ENCODE results near the gene PAWR.
"Not testable (repeated sequence)": the region's sequence is repeated elsewhere in the genome, so short reads cannot be mapped to it uniquely, and the experiment has no call there.

PAWR gene

GRCh38 chr12:79566452-79567174 lies 124.2 kb downstream of the PAWR start:
- Histone ChIP-seq H3K9me3 (ENCODE audit: control insufficient read depth, insufficient read depth, low read length) (peaks cover 13% of the 10 kb centered on the region; the same call in 1 of the 2 replicates), H3K36me3 (ENCODE audit: insufficient read depth, low read length) (peaks cover 13% of the 10 kb centered on the region), H3K4me1 (ENCODE audit: insufficient read depth, low read length) (no peaks in the 10 kb centered on the region), H3K9ac (ENCODE audit: low read depth, low read length) (no peak overlapping the region)

GRCh38 chr12:79564727-79565350 lies 125.9 kb downstream of the PAWR start:
- H3K9ac ChIP-seq (ENCODE audit: low read depth, low read length); H3K4me1 ChIP-seq (ENCODE audit: insufficient read depth, low read length): not testable (repeated sequence)
- H3K36me3 ChIP-seq (ENCODE audit: insufficient read depth, low read length): peaks cover 15% of the 10 kb centered on the region
- H3K9me3 ChIP-seq (ENCODE audit: control insufficient read depth, insufficient read depth, low read length): peaks cover 18% of the 10 kb centered on the region

- Histone ChIP-seq H3K4me1 (ENCODE audit: insufficient read depth, low read length) (peaks cover 2% of the 10 kb centered on the region), H3K9ac (ENCODE audit: low read depth, low read length) (no peak overlapping the region), H3K36me3 (ENCODE audit: insufficient read depth, low read length) (peaks cover 15% of the 10 kb centered on the region), H3K9me3 (ENCODE audit: control insufficient read depth, insufficient read depth, low read length) (peaks cover 18% of the 10 kb centered on the region)
Measured at GRCh38 chr12:79563021-79563740, 127.6 kb downstream of the PAWR start.

GRCh38 chr12:79561401-79562132 lies 129.2 kb downstream of the PAWR start:
- peaks cover 14% of the 10 kb centered on the region for H3K4me1 ChIP-seq (ENCODE audit: insufficient read depth, low read length)
- peaks cover 15% of the 10 kb centered on the region for H3K36me3 ChIP-seq (ENCODE audit: insufficient read depth, low read length)
- peaks cover 18% of the 10 kb centered on the region for H3K9me3 ChIP-seq (ENCODE audit: control insufficient read depth, insufficient read depth, low read length)
- H3K9ac ChIP-seq (ENCODE audit: low read depth, low read length): no peak overlapping the region

- Histone ChIP-seq H3K9me3 (ENCODE audit: control insufficient read depth, insufficient read depth, low read length) (peaks cover 18% of the 10 kb centered on the region), H3K9ac (ENCODE audit: low read depth, low read length) (no peak overlapping the region), H3K4me1 (ENCODE audit: insufficient read depth, low read length) (peaks cover 14% of the 10 kb centered on the region), H3K36me3 (ENCODE audit: insufficient read depth, low read length) (peaks cover 13% of the 10 kb centered on the region)
Measured at GRCh38 chr12:79560225-79560889, 130.4 kb downstream of the PAWR start.

- peaks cover 12% of the 10 kb centered on the region for H3K36me3 ChIP-seq (ENCODE audit: insufficient read depth, low read length)
- peaks cover 14% of the 10 kb centered on the region for H3K4me1 ChIP-seq (ENCODE audit: insufficient read depth, low read length)
- H3K9ac ChIP-seq (ENCODE audit: low read depth, low read length): no peak overlapping the region
- peaks cover 18% of the 10 kb centered on the region for H3K9me3 ChIP-seq (ENCODE audit: control insufficient read depth, insufficient read depth, low read length)
Measured at GRCh38 chr12:79559591-79559990, 131.2 kb downstream of the PAWR start.

GRCh38 chr12:79558924-79559469 lies 131.8 kb downstream of the PAWR start:
- Histone ChIP-seq H3K9me3 (ENCODE audit: control insufficient read depth, insufficient read depth, low read length) (peaks cover 16% of the 10 kb centered on the region), H3K9ac (ENCODE audit: low read depth, low read length) (no peak overlapping the region), H3K36me3 (ENCODE audit: insufficient read depth, low read length) (peaks cover 10% of the 10 kb centered on the region), H3K4me1 (ENCODE audit: insufficient read depth, low read length) (peaks cover 14% of the 10 kb centered on the region)

- H3K36me3 ChIP-seq (ENCODE audit: insufficient read depth, low read length): peaks cover 10% of the 10 kb centered on the region
- peaks cover 8% of the 10 kb centered on the region; the same call in 1 of the 2 replicates for H3K9me3 ChIP-seq (ENCODE audit: control insufficient read depth, insufficient read depth, low read length)
- H3K4me1 ChIP-seq (ENCODE audit: insufficient read depth, low read length): peaks cover 14% of the 10 kb centered on the region
- no peak overlapping the region for H3K9ac ChIP-seq (ENCODE audit: low read depth, low read length)
Measured at GRCh38 chr12:79557690-79558315, 133.0 kb downstream of the PAWR start.

- H3K9me3 ChIP-seq (ENCODE audit: control insufficient read depth, insufficient read depth, low read length): no peaks in the 10 kb centered on the region; the same call in 1 of the 2 replicates
Measured at GRCh38 chr12:79555028-79555925, 135.5 kb downstream of the PAWR start.

GRCh38 chr12:79553863-79554574 lies 136.7 kb downstream of the PAWR start:
- no peaks in the 10 kb centered on the region; the same call in 1 of the 2 replicates for H3K9me3 ChIP-seq (ENCODE audit: control insufficient read depth, insufficient read depth, low read length)
- H3K4me1 ChIP-seq (ENCODE audit: insufficient read depth, low read length): peaks cover 14% of the 10 kb centered on the region
- H3K9ac ChIP-seq (ENCODE audit: low read depth, low read length): no peak overlapping the region
- H3K36me3 ChIP-seq (ENCODE audit: insufficient read depth, low read length): peaks cover 9% of the 10 kb centered on the region

More at GRCh38 chr12:79555028-79555925, 135.5 kb downstream of the PAWR start:
- Histone ChIP-seq H3K4me1 (ENCODE audit: insufficient read depth, low read length) (peaks cover 14% of the 10 kb centered on the region), H3K36me3 (ENCODE audit: insufficient read depth, low read length) (peaks cover 3% of the 10 kb centered on the region), H3K9ac (ENCODE audit: low read depth, low read length) (no peak overlapping the region)

GRCh38 chr12:79552192-79552591 lies 138.6 kb downstream of the PAWR start:
- Histone ChIP-seq H3K9me3 (ENCODE audit: control insufficient read depth, insufficient read depth, low read length) (no peaks in the 10 kb centered on the region; the same call in 1 of the 2 replicates), H3K4me1 (ENCODE audit: insufficient read depth, low read length) (peaks cover 13% of the 10 kb centered on the region), H3K36me3 (ENCODE audit: insufficient read depth, low read length) (peaks cover 22% of the 10 kb centered on the region), H3K9ac (ENCODE audit: low read depth, low read length) (no peak overlapping the region)

Data from ES-I3 (cell line).